Lower lobe of right lung (tissue), 2 donors: ENCODE results near the gene ATPAF2. TPM values are rescaled to one million over a fixed set of nuclear protein-coding genes. Genes with fewer than 3 reads are reported as not detected.

Experiments used
- ATAC-seq, 2 donors: fragments of 200-7000 bp; cut with Tn5 transposase; one replicate each; pipeline ENCODE4 v1.9.1; 2020 to 2022; ENCODE audit warnings: mild to moderate bottlenecking in 2 of 2, moderate library complexity in 2 of 2
- DNase-seq: peaks from one replicate; pipeline ENCODE4 v3.0.0-alpha.2; 2020
- H3K27ac ChIP-seq: fragments of 200-600 bp; one replicate; pipeline ENCODE4 v1.8.0; 2022
- H3K27me3 ChIP-seq: fragments of 200-600 bp; one replicate; pipeline ENCODE4 v1.8.0; 2022; ENCODE audit warnings: low read depth
- H3K36me3 ChIP-seq: fragments of 200-600 bp; one replicate; pipeline ENCODE4 v1.8.0; 2022; ENCODE audit warnings: mild to moderate bottlenecking
- H3K4me1 ChIP-seq: fragments of 200-600 bp; one replicate; pipeline ENCODE4 v1.8.0; 2022
- H3K4me3 ChIP-seq: fragments of 200-600 bp; one replicate; pipeline ENCODE4 v1.8.0; 2022; ENCODE audit warnings: mild to moderate bottlenecking
- H3K9me3 ChIP-seq: fragments of 200-600 bp; one replicate; pipeline ENCODE4 v1.8.0; 2022
- intact Hi-C: fragments of 100-400 bp; cut with DNase I; formaldehyde crosslinking; loops from one replicate; pipeline ENCODE4 v1.11.0; 2022
- total RNA-seq: library from RNA; stranded (reverse); fragmentation: NEBNext Ultra II Directional; extraction: Animal tissue kit (Norgen Biotek cat#: 25700); gene quantifications from one replicate; pipeline ENCODE4 v1.2.1, GENCODE V29; 2021
- TF ChIP-seq, protein P1 (sequence below): fragments of 200-600 bp; IDR thresholded peaks from one replicate; pipeline ENCODE4 v1.8.0; 2022; ENCODE audit warnings: antibody characterized with exemption, mild to moderate bottlenecking
- donor health status: DM: no; HTN: yes; CAD: no; lungs with severe emphysema.

Gene ATPAF2
- total RNA-seq, 1 donor from 2014 or later: 22.9 TPM

DNA sequence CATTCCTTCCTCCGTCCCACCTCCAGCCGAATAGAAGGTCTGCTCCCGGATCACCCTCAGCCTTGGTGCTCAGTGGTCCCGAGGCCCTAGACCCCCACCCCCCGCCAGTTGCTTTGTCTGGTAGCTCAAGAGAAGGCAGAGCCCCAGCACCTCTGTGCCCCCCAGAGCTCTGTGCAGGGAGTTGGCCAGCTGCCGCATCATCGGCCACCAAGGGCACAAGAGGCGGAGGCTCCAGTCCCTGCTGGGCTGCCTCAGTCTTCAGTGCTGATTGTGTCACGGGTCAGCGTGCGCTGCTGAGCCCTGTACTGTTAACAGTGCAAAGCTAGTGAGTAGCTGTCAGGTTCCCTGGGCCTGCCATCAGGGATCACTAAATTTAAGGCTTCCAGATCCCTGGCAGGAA lies 26.6 kb upstream of the ATPAF2 start:
- TF ChIP-seq, protein P1, sequence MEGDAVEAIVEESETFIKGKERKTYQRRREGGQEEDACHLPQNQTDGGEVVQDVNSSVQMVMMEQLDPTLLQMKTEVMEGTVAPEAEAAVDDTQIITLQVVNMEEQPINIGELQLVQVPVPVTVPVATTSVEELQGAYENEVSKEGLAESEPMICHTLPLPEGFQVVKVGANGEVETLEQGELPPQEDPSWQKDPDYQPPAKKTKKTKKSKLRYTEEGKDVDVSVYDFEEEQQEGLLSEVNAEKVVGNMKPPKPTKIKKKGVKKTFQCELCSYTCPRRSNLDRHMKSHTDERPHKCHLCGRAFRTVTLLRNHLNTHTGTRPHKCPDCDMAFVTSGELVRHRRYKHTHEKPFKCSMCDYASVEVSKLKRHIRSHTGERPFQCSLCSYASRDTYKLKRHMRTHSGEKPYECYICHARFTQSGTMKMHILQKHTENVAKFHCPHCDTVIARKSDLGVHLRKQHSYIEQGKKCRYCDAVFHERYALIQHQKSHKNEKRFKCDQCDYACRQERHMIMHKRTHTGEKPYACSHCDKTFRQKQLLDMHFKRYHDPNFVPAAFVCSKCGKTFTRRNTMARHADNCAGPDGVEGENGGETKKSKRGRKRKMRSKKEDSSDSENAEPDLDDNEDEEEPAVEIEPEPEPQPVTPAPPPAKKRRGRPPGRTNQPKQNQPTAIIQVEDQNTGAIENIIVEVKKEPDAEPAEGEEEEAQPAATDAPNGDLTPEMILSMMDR: no peak
- no peaks in the 10 kb centered on the region for H3K4me1 ChIP-seq
- H3K36me3 ChIP-seq: peaks cover 55% of the 10 kb centered on the region
- no peaks in the 10 kb centered on the region for H3K27me3 ChIP-seq
- DNase-seq (no peak), ATAC-seq (no peak)
- H3K4me3 ChIP-seq: no peak overlapping the region
- intact Hi-C loops: no loop called here
- no peaks in the 10 kb centered on the region for H3K9me3 ChIP-seq
- H3K27ac ChIP-seq: no peak overlapping the region

DNA sequence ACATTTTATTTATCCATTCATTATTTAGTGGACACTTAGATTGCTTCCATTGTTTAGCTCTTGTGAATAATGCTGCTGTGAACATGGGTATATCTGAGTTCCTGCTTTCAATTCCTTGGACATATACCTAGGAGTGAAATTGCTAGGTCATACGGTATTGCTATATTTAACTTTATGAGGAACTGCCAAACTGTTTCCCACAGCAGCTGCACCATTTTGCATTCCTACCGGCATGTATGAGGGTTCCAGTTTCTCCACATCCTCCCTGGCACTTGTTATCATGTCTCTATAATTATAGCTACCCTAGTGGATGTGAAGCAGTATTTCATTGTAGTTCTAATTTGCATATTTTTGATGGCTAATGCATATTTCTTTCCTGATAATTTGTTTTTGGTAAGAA lies 25.1 kb upstream of the ATPAF2 start:
- Histone ChIP-seq H3K27me3 (no peaks in the 10 kb centered on the region), H3K27ac (no peak overlapping the region), H3K36me3 (peaks cover 67% of the 10 kb centered on the region), H3K9me3 (no peaks in the 10 kb centered on the region), H3K4me1 (no peaks in the 10 kb centered on the region), H3K4me3 (no peak overlapping the region)
- DNase-seq (no peak), ATAC-seq (no peak)
- TF ChIP-seq, protein P1: no peak
- intact Hi-C loops: no loop called here

- peaks cover 88% of the 10 kb centered on the region for H3K36me3 ChIP-seq
- no peaks in the 10 kb centered on the region for H3K9me3 ChIP-seq
- H3K4me1 ChIP-seq: no peaks in the 10 kb centered on the region
- no peaks in the 10 kb centered on the region for H3K27me3 ChIP-seq
- DNase-seq: no peak
- no peak overlapping the region for H3K4me3 ChIP-seq
- H3K27ac ChIP-seq: no peak overlapping the region
- no peak for ATAC-seq
- intact Hi-C loops: no loop called here
- TF ChIP-seq, protein P1: no peak
These were observed 20.3 kb upstream of the ATPAF2 start for GRCh38 chr17:18059283-18059682.

DNA sequence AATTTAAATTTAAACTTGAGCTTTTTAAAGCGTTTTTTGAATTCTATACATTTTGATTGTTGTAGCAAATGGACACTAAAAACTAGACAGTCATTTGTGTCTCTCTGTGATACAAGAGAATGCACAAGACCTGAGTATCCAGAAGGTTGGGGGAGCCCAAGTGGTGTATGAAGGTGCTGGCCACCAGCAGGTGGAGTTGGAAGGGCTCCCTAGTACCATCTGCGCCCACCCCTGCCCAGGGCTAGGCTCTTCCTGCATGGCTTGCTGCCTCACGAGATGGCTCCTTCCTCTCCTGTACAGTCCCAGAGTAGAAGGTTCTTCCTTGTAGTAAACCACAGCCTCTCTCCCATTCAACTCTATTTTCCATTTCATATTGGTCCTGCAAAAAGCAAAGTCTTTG lies 17.2 kb upstream of the ATPAF2 start:
- Histone ChIP-seq H3K4me3 (no peak overlapping the region), H3K9me3 (no peaks in the 10 kb centered on the region), H3K36me3 (peaks cover 81% of the 10 kb centered on the region), H3K27ac (no peak overlapping the region), H3K27me3 (no peaks in the 10 kb centered on the region), H3K4me1 (no peaks in the 10 kb centered on the region)
- DNase-seq: no peak
- no peak for ATAC-seq
- intact Hi-C loops: no loop called here
- TF ChIP-seq, protein P1: no peak

DNA sequence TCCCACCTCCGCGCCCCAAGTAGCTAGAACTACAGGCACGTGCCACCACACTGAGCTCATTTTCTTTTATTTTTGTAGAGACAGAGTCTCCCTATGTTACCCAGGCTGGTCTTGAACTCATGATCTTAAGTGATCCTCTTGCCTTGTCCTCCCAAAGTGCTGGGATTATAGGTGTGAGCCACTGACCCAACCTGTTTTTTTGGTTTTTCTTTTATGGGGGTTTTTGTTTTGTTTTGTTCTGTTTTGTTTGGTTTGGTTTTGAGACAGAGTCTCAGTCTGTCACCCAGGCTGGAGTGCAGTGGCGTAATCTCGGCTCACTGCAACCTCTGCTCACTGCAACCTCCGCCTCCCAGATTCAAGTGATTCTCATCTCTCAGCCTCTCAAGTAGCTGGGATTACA lies 16.6 kb upstream of the ATPAF2 start:
- H3K9me3 ChIP-seq: no peaks in the 10 kb centered on the region
- no peak for ATAC-seq
- H3K36me3 ChIP-seq: peaks cover 81% of the 10 kb centered on the region
- TF ChIP-seq, protein P1: no peak
- no peaks in the 10 kb centered on the region for H3K4me1 ChIP-seq
- H3K4me3 ChIP-seq: no peak overlapping the region
- intact Hi-C loops: no loop called here
- H3K27me3 ChIP-seq: no peaks in the 10 kb centered on the region
- no peak overlapping the region for H3K27ac ChIP-seq
- no peak for DNase-seq
